NK-92 (cell line): ENCODE results near the gene PPP2R5C.
A peak's percentile ranks its signal among the peaks of the same experiment; 100 is the strongest.
"Not testable (repeated sequence)": the region's sequence is repeated elsewhere in the genome, so short reads cannot be mapped to it uniquely, and the experiment has no call there.

Experiments
- DNase-seq: peaks from one replicate; lab custom pipeline; 2025; ENCODE audit not compliant: unreplicated experiment; lab: John Stamatoyannopoulos, UW

The PPP2R5C gene

DNA sequence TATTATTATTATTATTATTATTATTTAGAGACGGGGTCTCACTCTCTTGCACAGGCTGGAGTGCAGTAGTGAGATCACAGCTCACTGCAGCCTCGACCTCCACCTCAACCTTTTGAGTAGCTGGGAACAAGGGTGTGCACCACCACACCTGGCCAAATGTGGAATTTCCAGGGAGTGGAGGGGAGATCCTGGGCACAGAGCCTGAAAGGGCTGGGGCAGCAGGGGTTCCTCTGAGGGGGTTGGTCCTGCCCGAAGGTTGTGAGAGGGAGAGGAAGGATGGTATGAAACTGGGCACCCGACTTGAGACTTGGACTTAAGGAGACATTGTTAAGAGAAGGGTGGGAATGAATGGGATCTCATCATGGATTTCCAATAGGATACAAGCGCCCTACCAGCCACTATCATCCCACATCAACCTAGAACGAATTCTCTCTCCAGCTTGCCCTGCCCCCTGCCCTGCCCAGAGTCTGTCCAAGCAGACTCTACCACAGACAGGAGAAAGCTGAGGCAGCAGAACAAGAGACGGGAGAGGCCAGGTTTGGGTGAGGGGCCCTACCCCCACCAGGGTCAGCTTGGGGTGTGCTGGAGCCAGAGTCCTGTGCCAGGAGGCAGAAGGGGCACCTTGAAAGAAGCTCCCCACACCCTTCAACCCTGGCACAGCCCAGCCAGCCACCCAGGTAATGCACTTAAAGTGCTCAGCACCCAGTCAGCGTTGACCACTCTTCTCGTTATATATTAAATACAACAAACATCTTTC lies 200.4 kb downstream of the PPP2R5C start:
- no peak for DNase-seq

DNA sequence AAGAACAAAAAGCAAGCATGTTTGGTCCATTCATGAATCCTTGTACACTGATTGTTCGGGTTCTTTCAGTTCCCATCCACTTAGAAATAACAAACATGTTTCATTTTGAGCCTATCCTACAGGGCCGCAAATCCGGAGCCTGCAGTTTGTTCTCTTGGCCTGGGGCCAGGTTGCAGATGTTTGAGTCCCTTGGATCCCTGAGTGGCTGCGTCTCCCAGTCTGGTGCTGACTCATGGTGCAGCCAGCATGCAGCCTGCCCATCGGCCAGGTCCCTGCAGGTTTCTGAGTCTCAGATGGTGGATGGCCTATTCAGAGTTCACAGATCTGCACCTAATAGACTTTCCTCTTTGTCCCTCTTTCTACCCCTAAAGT lies 201.0 kb downstream of the PPP2R5C start:
- no peak for DNase-seq

DNA sequence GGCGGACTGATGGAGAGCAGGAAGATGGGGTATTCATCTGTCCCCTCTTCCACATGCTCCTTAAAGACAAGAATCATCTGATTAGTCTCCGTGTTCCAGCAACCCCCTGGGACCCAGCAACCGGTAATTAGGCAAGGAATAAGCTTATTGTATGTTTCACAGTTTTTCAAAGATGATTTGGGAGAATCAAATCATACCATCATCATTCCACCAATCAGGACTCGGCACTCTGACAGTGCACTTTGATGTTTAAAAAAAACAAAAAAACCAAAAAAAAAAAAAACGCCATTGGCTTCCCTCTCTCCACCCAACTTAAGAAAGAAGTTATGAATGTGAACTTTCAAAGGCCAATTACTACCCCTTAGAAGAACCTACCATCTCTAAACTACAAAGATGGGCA lies 201.5 kb downstream of the PPP2R5C start:
- no peak for DNase-seq

DNA sequence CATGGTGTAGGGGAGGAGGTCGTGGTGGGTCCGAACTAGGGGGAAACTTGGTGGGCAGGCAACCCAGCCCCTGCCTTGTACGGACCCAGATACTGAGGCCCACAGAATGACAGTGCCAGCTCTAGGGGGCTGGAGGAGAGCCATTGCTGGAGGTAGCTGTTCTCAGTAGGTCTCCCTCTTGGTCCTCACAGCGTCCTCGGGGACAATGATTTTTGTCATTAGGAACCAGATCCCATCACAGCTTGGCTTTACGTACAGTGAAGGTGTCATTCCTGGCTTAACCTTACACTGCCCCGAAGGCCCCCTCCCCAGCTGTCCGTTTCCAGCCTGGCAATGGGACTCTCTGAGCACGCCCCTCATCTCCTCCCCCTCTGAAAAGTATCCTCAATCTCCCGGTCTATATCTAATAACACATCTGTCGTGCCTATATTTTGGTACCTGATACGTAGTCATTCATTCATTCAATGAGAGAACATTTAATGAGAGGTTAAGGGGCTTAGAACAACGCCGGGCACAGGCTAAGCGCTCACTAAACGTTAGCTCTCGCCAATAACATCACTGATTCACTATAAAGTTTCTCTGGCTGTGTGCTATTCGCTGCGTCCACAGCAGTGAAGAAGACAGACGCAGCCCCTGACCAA lies 202.3 kb downstream of the PPP2R5C start:
- DNase-seq = no peak

DNA sequence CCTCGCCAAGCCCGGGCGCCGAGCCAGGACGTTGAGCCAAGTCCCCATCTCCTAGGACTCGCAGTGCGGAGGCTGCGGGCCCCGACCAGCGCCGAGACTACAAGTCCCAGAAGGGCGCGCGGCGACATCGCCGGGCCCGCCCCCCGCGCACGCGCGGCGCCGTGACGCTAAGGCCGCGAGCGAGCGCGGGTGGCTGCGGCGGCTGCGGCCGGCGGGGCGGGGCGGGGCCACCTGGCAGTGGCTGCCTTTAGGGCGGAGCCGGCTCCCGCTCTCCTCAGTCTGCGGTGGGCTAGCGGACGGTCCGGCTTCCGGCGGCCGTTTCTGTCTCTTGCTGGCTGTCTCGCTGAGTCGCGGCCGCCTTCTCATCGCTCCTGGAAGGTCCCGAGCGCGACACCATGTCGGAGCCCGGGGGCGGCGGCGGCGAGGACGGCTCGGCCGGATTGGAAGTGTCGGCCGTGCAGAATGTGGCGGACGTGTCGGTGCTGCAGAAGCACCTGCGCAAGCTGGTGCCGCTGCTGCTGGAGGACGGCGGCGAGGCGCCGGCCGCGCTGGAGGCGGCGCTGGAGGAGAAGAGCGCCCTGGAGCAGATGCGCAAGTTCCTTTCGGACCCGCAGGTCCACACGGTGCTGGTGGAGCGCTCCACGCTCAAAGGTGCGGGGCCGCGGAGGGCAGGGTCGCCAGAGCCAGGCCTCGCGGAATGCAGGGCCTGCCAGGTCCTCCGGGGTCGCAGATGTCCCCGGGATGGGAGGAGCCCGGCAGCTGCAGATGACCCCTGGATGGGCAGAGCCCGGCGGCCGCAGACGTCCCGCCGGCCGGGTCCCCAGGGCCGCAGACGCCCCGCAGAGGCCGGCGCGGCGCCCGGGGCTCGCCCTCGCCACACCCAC lies 203.0 kb downstream of the PPP2R5C start, which contains the start of gene DYNC1H1:
TSS of gene DYNC1H1 (plus strand) at position 277 of the 884 bp plus-strand sequence. CDS start at position 396, 119 bp downstream.
- DNase-seq = peak; percentile 23

DNA sequence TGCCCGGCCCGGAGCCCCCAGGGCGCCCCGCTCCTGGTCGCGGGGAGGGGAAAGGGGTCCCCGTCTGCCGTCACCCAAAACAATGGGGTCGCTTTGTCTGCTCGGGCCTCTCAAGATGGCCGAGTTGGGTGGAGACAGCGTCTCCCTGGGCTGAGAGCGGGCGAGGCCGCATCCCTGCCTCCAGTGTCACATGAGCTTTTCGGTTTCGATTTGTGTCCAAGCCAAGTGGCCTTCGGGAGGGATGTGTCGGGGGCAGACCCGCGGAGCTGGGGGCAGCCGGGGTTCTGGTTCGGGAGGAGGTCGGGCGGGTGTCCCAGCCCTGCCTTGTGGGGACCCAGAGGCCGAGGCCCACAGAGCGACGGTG lies 203.7 kb downstream of the PPP2R5C start:
- DNase-seq = no peak

DNA sequence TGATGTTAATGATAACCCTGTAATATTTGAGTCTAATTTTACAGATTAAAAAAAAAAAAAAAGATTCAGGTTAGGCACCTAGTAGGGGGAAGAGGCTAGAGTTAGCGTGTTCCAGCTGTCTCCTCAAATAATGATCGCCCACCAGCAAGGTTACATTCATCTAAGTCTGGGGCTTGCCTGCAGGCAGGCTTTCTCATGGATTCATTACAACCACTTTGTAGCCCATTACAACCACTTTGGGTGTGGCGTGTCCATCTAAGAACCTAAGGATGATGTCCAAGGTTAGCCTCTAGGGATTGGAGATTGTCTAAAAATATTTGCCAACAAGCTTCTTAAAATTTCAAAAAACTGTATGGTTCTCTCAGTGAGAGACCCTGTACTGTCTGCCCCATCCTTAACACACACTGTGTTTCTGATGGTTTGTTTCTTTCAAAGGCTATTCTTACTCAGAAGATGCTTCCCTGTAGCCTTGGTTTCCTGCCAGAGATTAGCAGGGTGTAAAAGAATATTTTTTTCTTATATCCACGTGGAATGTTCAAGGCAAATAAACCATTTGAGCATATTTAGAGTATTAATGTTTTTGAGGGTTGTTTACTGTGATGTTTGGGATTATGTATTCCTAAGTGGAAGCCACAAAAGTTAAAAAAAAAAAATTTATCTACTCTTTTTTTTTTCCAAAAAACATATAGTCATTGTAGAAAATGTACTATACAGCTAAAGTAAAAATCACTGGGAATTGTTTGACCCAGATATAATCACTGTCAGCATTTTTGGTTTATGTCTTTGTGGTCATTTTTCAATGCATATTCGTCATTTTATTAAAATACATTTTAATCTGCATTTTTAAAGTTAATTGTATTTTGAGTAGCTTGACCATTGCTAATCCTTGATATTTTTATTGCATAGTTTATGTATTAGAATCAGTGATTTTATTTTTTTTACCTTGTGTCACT lies 204.5 kb downstream of the PPP2R5C start:
- no peak for DNase-seq

DNA sequence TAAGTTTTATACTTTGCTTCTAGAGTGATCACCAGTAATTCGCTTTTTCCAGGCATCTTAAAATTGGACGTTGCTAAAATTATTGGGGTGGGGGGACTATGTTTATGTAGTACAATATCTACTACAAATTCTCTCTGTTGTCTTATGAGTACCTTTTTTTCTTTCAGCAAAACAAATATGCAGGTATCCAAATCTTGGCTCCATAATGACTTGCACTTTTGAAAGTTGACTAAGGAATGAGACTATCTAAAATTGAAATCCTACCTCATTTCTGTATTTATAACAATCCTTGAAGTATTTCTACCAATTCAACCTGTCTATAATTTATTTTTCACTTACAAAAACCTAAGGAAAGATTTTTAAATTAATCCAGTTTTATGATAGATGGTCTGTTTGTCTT lies 205.2 kb downstream of the PPP2R5C start:
- DNase-seq = no peak

DNA sequence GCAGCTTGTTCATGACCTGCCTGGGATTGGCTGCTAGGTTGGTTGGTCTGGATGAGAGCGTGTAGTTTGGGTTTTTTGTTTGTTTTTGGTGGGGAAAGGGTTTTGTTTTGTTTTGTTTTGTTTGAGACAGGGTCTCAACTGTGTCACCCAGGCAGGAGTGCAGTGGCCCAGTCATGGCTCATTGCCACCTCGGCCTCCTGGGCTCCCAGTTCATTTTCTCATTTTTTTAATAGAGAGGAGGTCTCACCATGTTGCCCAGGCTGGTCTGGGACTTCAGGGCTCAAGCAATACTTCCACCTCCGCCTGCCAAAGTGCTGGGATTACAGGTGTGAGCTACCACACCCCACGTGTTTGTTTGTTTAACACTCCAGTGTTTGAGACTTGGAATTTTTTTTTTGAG lies 206.7 kb downstream of the PPP2R5C start:
- DNase-seq = no peak

DNA sequence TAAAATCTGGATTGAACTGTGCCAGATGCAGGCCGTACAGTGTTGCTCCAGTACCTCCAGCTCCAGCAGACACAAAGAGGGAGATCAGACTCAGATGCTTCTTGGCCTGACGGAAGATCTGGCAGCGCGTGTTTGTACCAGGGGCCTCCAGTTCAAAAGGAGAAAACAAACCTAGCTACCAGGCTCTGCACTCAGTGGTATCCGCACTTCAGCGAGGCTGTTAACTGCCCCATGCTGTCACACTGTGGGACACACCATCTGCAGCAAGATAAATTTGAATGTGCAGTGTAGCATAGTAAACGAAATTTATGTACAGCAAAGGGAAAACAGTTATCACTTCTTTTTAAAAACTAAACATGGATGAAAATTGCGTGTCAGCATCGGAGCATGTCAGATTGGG lies 208.0 kb downstream of the PPP2R5C start:
- no peak for DNase-seq

DNA sequence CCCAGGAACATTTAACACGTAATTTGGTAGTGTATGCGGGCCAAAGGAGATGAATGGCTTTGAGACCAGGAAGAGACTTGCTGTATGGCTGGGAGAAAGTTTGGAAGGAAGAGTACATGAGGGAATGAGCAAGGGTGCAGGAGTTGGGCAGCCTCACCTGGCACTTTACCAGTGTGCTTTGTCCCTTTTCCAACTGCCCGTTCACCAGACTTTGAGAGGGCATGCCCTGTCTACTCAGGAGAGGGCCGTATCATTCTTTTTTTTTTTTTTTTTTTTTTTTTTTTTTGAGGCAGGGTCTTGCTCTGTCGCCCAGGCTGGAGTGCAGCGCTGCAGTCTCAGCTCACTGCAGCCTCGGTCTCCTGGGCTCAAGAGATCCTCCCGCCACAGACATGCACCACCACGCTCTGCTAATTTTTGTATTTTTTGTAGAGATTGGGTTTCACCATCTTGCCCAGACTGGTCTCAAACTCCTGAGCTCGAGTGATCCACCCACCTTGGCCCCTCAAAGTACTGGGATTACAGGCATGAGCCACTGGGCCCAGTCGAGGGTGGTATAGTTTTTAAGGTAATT lies 209.4 kb downstream of the PPP2R5C start:
- DNase-seq = no peak

DNA sequence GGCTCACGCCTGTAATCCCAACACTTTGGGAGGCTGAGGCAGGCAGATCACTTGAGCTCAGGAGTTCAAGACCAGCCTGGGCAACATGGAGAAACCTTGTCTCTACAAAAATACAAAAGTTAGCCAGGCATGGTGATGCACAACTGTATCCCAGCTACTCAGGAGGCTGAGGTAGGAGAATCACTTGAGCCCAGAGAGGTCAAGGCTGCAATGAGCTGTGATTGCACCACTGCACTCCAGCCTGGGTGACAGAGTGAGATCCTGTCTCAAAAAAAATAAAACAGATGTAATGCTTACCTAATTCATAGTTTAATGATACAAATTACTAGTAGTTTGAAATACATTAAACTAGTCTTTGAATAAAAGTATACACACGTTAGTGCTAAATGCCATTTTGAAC lies 209.9 kb downstream of the PPP2R5C start:
- not testable (repeated sequence) for DNase-seq

DNA sequence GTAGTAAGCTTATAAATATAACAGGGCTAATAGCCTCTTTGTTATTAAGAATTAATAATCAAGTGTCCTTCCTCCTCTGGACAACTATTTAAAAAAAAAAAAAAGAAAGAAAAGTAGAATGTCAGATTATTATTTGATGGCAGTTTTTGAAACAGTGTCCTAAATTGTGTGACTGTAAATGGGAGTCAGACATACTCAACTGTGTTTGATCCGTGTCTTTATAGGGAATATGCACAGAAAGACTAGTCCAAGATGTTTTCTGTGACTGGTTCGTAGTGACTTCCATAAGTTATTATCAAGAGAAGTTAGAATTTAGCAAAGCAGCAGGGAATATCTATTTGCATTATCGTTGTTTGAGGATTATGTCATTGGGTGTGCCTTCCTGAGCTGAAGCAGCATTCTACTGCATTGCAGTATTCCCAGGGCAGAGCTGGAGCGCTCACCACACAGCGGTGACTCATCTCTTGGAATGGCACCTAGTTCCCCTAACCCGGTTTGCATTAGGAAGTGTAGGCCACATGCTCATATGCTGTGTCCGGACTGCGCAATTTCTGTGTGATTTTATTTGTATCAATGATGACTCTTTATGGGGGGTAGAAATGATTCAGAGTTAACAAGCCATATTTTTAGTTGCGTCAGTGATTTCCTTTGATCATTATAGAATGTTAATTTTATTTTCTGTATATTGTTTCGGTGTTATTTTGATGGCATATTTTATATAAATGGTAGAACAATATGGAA lies 210.8 kb downstream of the PPP2R5C start:
- DNase-seq = no peak

DNA sequence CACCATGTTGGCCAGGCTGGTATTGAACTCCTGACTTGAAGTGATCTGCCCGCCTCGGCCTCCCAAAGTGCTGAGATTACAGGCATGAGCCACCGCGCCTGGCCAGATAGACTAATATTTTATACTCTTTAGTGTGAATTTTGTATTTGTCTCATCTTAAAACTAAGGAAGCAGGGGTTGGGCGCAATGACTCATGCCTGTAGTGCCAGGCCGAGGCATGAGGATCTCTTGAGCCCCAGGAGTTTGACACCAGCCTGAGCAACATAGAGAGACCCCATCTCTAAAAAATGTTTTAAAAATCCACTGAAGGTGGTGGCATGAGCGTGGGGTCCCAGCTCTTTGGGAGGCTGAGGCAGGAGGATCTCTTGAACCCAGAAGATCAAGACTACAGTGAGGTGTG lies 211.8 kb downstream of the PPP2R5C start:
- DNase-seq = no peak

DNA sequence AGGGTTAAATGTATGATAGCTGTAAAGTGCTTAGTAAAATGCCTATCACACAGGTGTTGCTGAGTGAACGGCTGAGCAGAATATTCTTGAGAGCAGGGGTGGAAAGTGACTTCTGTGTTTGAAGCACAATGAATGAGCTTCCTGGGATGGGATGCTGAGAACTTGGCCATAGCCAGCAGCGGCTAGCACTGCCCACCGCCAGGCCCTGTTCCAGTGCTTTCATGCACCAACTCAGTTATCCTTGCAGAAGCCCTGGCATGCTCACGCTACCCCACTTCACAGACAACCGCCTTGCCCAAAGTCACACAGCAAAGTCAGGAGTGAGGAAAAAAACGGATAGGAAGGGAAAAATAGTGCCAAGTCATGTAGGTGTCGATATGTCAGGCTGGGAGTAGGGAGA lies 213.7 kb downstream of the PPP2R5C start:
- DNase-seq = no peak
